DOHH2 (cell line): ENCODE measurements around the gene CTTN.

ENCODE experiments used
- CTCF ChIP-seq: fragments of 200-600 bp; sonication (generic); IDR thresholded peaks from one replicate; pipeline ENCODE4 v1.5.1; 2014; ENCODE audit warnings: antibody characterized with exemption, mild to moderate bottlenecking, low read depth, low read length; ENCODE audit not compliant: poor library complexity, severe bottlenecking
- EZH2phosphoT487 ChIP-seq: fragments of 200-600 bp; sonication (generic); IDR thresholded peaks from 2 replicates; pipeline ENCODE4 v1.6.1; 2017; ENCODE audit warnings: borderline replicate concordance, mild to moderate bottlenecking, antibody characterized with exemption, low read length, moderate library complexity, mixed read lengths

- TF ChIP-seq EZH2phosphoT487 = no peak
- TF ChIP-seq CTCF = no peak
Measured at GRCh38 chr11:70482529-70482917, 84.2 kb downstream of the CTTN start.
